H1 (cell line): ENCODE data around the gene ZBTB18. TPM values are rescaled to one million over a fixed set of nuclear protein-coding genes. Genes with fewer than 3 reads are reported as not detected.

ENCODE experiments used
- CHD1 ChIP-seq: IDR thresholded peaks from 2 replicates; pipeline ENCODE4 v1.6.1; 2012; ENCODE audit warnings: low read depth, low read length, improper control_type of control experiment
- CHD7 ChIP-seq: fragments of 300-600 bp; sonication (generic); IDR thresholded peaks from 2 replicates; pipeline ENCODE4 v1.7.1; 2012; ENCODE audit warnings: low read length, moderate library complexity, mild to moderate bottlenecking, inconsistent platforms; ENCODE audit not compliant: insufficient replicate concordance
- CREB1 ChIP-seq: IDR thresholded peaks from 2 replicates; pipeline ENCODE4 v1.6.1; 2012; ENCODE audit warnings: inconsistent platforms
- GTF2F1 ChIP-seq: IDR thresholded peaks from 2 replicates; pipeline ENCODE4 v1.6.1; 2012; ENCODE audit warnings: low read depth, low read length, improper control_type of control experiment, borderline replicate concordance
- NANOG ChIP-seq: IDR thresholded peaks from 2 replicates; pipeline ENCODE4 v1.6.1; 2011; ENCODE audit warnings: low read length, low read depth, mild to moderate bottlenecking, inconsistent platforms; ENCODE audit not compliant: insufficient read depth, poor library complexity, severe bottlenecking
- SIRT6 ChIP-seq: IDR thresholded peaks from one replicate; pipeline ENCODE4 v1.7.1; 2012; ENCODE audit warnings: low read length, inconsistent platforms
- SP4 ChIP-seq: IDR thresholded peaks from 2 replicates; pipeline ENCODE4 v1.6.1; 2012; ENCODE audit warnings: low read length, inconsistent platforms
- TAF1 ChIP-seq: IDR thresholded peaks from 2 replicates; pipeline ENCODE4 v1.6.1; 2011; ENCODE audit warnings: mild to moderate bottlenecking, low read depth, low read length
- TAF7 ChIP-seq: optimal IDR thresholded peaks from 2 replicates; pipeline ENCODE3; 2011; ENCODE audit warnings: low read depth, mild to moderate bottlenecking, inconsistent platforms, low read length, moderate library complexity, borderline replicate concordance
- polyA plus RNA-seq, 7 experiments: library from polyadenylated mRNA; depleted of rRNA in 3 of 7; stranded (reverse) in 5 of 7; unstranded in 2 of 7; fragments of >200 nt in 5 of 7; fragments of 200-250 nt in 2 of 7; gene quantifications; 1 replicate in 5 of 7; 2 replicates in 1 of 7; 4 replicates in 1 of 7; pipeline versions ENCODE4 v1.2.1 to v1.2.3, GENCODE V29; 2011 to 2013; ENCODE audit warnings: missing spikeins in 2 of 7, mixed read lengths in 2 of 7
- total RNA-seq: library from RNA; stranded (reverse); fragmentation: NEBNext Ultra II Directional; extraction: Animal tissue kit (Norgen Biotek cat#: 25700); gene quantifications from 2 replicates; pipeline ENCODE4 v1.2.1, GENCODE V29; 2021
- TF ChIP-seq, protein P1 (sequence below), 3 experiments: IDR thresholded peaks; 1 replicate in 2 of 3; 2 replicates in 1 of 3; pipeline versions ENCODE4 v1.5.1 to v1.6.1; 2011; ENCODE audit warnings: low read length in 3 of 3, mild to moderate bottlenecking in 3 of 3, inconsistent platforms in 2 of 3, low read depth in 1 of 3, moderate library complexity in 1 of 3; ENCODE audit not compliant: insufficient read depth in 1 of 3; ENCODE audit errors: control extremely low read depth in 1 of 3

ZBTB18 gene
- total and polyA plus RNA-seq, 2 of the 8 experiments (the other 6 are each of a cell fraction or from before 2014, with no cell fraction given): 8.5 to 14.4 TPM

GRCh38 chr1:244037252-244037651, 13.8 kb upstream of the ZBTB18 start (continued):
- no peak for TF ChIP-seq CHD7
- TF ChIP-seq TAF1: no peak
- no peak for TF ChIP-seq SIRT6
- no peak for TF ChIP-seq CHD1
- no peak for TF ChIP-seq SP4
- TF ChIP-seq, protein P1, sequence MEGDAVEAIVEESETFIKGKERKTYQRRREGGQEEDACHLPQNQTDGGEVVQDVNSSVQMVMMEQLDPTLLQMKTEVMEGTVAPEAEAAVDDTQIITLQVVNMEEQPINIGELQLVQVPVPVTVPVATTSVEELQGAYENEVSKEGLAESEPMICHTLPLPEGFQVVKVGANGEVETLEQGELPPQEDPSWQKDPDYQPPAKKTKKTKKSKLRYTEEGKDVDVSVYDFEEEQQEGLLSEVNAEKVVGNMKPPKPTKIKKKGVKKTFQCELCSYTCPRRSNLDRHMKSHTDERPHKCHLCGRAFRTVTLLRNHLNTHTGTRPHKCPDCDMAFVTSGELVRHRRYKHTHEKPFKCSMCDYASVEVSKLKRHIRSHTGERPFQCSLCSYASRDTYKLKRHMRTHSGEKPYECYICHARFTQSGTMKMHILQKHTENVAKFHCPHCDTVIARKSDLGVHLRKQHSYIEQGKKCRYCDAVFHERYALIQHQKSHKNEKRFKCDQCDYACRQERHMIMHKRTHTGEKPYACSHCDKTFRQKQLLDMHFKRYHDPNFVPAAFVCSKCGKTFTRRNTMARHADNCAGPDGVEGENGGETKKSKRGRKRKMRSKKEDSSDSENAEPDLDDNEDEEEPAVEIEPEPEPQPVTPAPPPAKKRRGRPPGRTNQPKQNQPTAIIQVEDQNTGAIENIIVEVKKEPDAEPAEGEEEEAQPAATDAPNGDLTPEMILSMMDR (IDR thresholded peaks at IDR 0.05; ENCODE audit: control extremely low read depth in 1 of 3, insufficient read depth in 1 of 3, low read depth in 1 of 3, low read length in 3 of 3): no peak
- TF ChIP-seq NANOG: no peak
- no peak for TF ChIP-seq CREB1
- TF ChIP-seq TAF7: no peak
- no peak for TF ChIP-seq GTF2F1
